HEK293 (cell line): ENCODE data around the gene C2orf49.

Source experiments
- ATF2 ChIP-seq: fragments of 450-650 bp; formaldehyde crosslinking; IDR thresholded peaks from 2 replicates; pipeline ENCODE4 v1.5.1; 2016; ENCODE audit warnings: missing biosample characterization, missing genetic modification characterization, low read depth
- GLIS1 ChIP-seq: fragments of 450-650 bp; formaldehyde crosslinking; IDR thresholded peaks from 2 replicates; pipeline ENCODE4 v1.5.1; 2016; ENCODE audit warnings: missing biosample characterization, missing genetic modification characterization
- KLF1 ChIP-seq: fragments of 450-650 bp; formaldehyde crosslinking; IDR thresholded peaks from 2 replicates; pipeline ENCODE4 v1.5.1; 2016; ENCODE audit warnings: missing biosample characterization, missing genetic modification characterization
- SCRT1 ChIP-seq: fragments of 450-650 bp; formaldehyde crosslinking; IDR thresholded peaks from 2 replicates; pipeline ENCODE4 v1.5.1; 2016; ENCODE audit warnings: missing biosample characterization, missing genetic modification characterization, borderline replicate concordance
- SCRT2 ChIP-seq: fragments of 450-650 bp; formaldehyde crosslinking; IDR thresholded peaks from 2 replicates; pipeline ENCODE4 v1.5.1; 2016; ENCODE audit warnings: missing biosample characterization, missing genetic modification characterization
- ZBTB20 ChIP-seq: fragments of 450-650 bp; formaldehyde crosslinking; IDR thresholded peaks from 2 replicates; pipeline ENCODE4 v1.5.1; 2016; ENCODE audit warnings: missing biosample characterization, missing genetic modification characterization
- ZFP3 ChIP-seq: fragments of 450-650 bp; formaldehyde crosslinking; IDR thresholded peaks from 2 replicates; pipeline ENCODE4 v1.5.1; 2016; ENCODE audit warnings: low read depth, missing biosample characterization, missing genetic modification characterization
- ZNF274 ChIP-seq, 2 experiments: fragments of 200-500 bp in 1 of 2; fragments of 450-650 bp in 1 of 2; sonication (Bioruptor generic) in 1 of 2; formaldehyde crosslinking in 1 of 2; IDR thresholded peaks; 2 replicates each; pipeline versions ENCODE4 v1.5.1 to v1.6.1; 2014 to 2016; ENCODE audit warnings: borderline replicate concordance in 1 of 2, inconsistent platforms in 1 of 2, low read length in 1 of 2, missing biosample characterization in 1 of 2, missing genetic modification characterization in 1 of 2
- ZNF335 ChIP-seq: fragments of 450-650 bp; formaldehyde crosslinking; conservative IDR thresholded peaks from 2 replicates; pipeline ENCODE4 v1.5.1; 2016; ENCODE audit warnings: missing biosample characterization, missing genetic modification characterization
- ZNF341 ChIP-seq: fragments of 450-650 bp; formaldehyde crosslinking; IDR thresholded peaks from 2 replicates; pipeline ENCODE4; 2016; ENCODE audit warnings: low read depth, missing biosample characterization, missing genetic modification characterization
- ZNF561 ChIP-seq: fragments of 450-650 bp; IDR thresholded peaks from 2 replicates; pipeline ENCODE4 v1.5.1; 2018; ENCODE audit warnings: missing biosample characterization, missing genetic modification characterization, borderline replicate concordance
- TF ChIP-seq, protein P1 (sequence below): fragments of 450-650 bp; formaldehyde crosslinking; IDR thresholded peaks from 2 replicates; pipeline ENCODE4 v1.5.1; 2016; ENCODE audit warnings: missing biosample characterization, missing genetic modification characterization
- TF ChIP-seq, protein P2 (sequence below): fragments of 450-650 bp; formaldehyde crosslinking; IDR thresholded peaks from 2 replicates; pipeline ENCODE4 v1.5.1; 2016; ENCODE audit warnings: missing biosample characterization, missing genetic modification characterization

- TF ChIP-seq SCRT2 (tag by site-specific recombination), result no peak
- TF ChIP-seq ZNF341 (tag by site-specific recombination), result no peak
- no peak for TF ChIP-seq ZBTB20
- TF ChIP-seq, protein P1, sequence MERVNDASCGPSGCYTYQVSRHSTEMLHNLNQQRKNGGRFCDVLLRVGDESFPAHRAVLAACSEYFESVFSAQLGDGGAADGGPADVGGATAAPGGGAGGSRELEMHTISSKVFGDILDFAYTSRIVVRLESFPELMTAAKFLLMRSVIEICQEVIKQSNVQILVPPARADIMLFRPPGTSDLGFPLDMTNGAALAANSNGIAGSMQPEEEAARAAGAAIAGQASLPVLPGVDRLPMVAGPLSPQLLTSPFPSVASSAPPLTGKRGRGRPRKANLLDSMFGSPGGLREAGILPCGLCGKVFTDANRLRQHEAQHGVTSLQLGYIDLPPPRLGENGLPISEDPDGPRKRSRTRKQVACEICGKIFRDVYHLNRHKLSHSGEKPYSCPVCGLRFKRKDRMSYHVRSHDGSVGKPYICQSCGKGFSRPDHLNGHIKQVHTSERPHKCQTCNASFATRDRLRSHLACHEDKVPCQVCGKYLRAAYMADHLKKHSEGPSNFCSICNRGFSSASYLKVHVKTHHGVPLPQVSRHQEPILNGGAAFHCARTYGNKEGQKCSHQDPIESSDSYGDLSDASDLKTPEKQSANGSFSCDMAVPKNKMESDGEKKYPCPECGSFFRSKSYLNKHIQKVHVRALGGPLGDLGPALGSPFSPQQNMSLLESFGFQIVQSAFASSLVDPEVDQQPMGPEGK, result no peak
- TF ChIP-seq, protein P2, sequence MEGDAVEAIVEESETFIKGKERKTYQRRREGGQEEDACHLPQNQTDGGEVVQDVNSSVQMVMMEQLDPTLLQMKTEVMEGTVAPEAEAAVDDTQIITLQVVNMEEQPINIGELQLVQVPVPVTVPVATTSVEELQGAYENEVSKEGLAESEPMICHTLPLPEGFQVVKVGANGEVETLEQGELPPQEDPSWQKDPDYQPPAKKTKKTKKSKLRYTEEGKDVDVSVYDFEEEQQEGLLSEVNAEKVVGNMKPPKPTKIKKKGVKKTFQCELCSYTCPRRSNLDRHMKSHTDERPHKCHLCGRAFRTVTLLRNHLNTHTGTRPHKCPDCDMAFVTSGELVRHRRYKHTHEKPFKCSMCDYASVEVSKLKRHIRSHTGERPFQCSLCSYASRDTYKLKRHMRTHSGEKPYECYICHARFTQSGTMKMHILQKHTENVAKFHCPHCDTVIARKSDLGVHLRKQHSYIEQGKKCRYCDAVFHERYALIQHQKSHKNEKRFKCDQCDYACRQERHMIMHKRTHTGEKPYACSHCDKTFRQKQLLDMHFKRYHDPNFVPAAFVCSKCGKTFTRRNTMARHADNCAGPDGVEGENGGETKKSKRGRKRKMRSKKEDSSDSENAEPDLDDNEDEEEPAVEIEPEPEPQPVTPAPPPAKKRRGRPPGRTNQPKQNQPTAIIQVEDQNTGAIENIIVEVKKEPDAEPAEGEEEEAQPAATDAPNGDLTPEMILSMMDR (tag by site-specific recombination), result no peak
- no peak for TF ChIP-seq GLIS1 (tag by site-specific recombination)
- no peak for TF ChIP-seq KLF1 (tag by site-specific recombination)
- TF ChIP-seq ZNF335 (tag by site-specific recombination), result no peak
- TF ChIP-seq SCRT1, result no peak
- no peak for TF ChIP-seq ZNF274 (IDR thresholded peaks at IDR 0.05; ENCODE audit: low read length)
- TF ChIP-seq ZNF274 (tag by site-specific recombination; IDR thresholded peaks at IDR 0.05; ENCODE audit: borderline replicate concordance), result no peak
- TF ChIP-seq ZNF561, result no peak
- TF ChIP-seq ATF2 (tag by site-specific recombination), result no peak
- TF ChIP-seq ZFP3, result no peak
Observed at GRCh38 chr2:105377871-105378270, 40.5 kb downstream of the C2orf49 start.
